Sigmoid colon (tissue), 4 donors: ENCODE data around the gene NFS1.

Experiments
- EP300 ChIP-seq, 4 donors: sonication (generic); formaldehyde crosslinking; IDR thresholded peaks; one replicate each; pipeline ENCODE4 v1.6.1; 2017; ENCODE audit warnings: antibody characterized with exemption in 4 of 4
- POLR2A ChIP-seq, 2 donors: fragments of 450-650 bp; IDR thresholded peaks; one replicate each; pipeline ENCODE4 v1.6.1; 2016; ENCODE audit warnings: antibody characterized with exemption in 2 of 2, mild to moderate bottlenecking in 2 of 2, moderate library complexity in 2 of 2
- POLR2AphosphoS5 ChIP-seq, 4 donors: sonication (generic); formaldehyde crosslinking; IDR thresholded peaks; one replicate each; pipeline ENCODE4 v1.6.1; 2017; ENCODE audit warnings: antibody characterized with exemption in 4 of 4
- TF ChIP-seq, protein P1 (sequence below), 4 experiments: fragments of 450-650 bp in 3 of 4; fragments of 200-600 bp in 1 of 4; IDR thresholded peaks; one replicate each; pipeline ENCODE4 v1.5.1; 2016 to 2019; ENCODE audit warnings: antibody characterized with exemption in 4 of 4, mild to moderate bottlenecking in 3 of 4, moderate library complexity in 2 of 4

DNA sequence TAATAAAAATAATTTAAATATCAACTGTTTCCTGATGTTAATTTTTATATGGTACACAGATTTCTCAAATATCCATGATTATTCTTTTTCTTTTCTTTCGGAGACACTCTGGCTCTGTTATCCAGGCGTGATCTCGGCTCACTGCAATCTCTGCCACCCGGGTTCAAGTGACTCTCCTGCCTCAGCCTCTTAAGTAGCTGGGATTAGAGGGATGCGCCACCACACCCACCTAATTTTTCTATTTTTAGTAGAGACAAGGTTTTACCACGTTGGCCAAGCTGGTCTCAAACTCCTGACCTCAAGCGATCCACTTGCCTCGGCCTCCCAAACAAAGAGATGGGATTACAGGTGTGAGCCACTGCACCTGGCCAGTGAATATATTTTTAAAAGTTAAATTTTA is 20.6 kb upstream of the NFS1 start:
- TF ChIP-seq EP300 (IDR thresholded peaks at IDR 0.05) (no peak), POLR2A (IDR thresholded peaks at IDR 0.05) (no peak), POLR2AphosphoS5 (IDR thresholded peaks at IDR 0.05) (no peak)
- TF ChIP-seq, protein P1, sequence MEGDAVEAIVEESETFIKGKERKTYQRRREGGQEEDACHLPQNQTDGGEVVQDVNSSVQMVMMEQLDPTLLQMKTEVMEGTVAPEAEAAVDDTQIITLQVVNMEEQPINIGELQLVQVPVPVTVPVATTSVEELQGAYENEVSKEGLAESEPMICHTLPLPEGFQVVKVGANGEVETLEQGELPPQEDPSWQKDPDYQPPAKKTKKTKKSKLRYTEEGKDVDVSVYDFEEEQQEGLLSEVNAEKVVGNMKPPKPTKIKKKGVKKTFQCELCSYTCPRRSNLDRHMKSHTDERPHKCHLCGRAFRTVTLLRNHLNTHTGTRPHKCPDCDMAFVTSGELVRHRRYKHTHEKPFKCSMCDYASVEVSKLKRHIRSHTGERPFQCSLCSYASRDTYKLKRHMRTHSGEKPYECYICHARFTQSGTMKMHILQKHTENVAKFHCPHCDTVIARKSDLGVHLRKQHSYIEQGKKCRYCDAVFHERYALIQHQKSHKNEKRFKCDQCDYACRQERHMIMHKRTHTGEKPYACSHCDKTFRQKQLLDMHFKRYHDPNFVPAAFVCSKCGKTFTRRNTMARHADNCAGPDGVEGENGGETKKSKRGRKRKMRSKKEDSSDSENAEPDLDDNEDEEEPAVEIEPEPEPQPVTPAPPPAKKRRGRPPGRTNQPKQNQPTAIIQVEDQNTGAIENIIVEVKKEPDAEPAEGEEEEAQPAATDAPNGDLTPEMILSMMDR (IDR thresholded peaks at IDR 0.05) = no peak
